Measurements from ENCODE around the gene AZU1. TPM values are rescaled to one million over a fixed set of nuclear protein-coding genes. Genes with fewer than 3 reads are reported as not detected.

The AZU1 gene
- total RNA-seq, 2 donors from 2014 or later: 1.1 TPM; not detected in 1

- no peak for TF ChIP-seq CTCF (IDR thresholded peaks at IDR 0.05)
- Histone ChIP-seq H3K36me3 (peaks cover 67% of the 10 kb centered on the region), H3K27ac (no peak overlapping the region), H3K4me3 (no peak overlapping the region), H3K4me1 (ENCODE audit: control insufficient read depth in 1 of 2, low read depth in 2 of 2) (no peaks in the 10 kb centered on the region), H3K9me3 (no peaks in the 10 kb centered on the region), H3K27me3 (replicated peaks; ENCODE audit: insufficient read depth) (no peaks in the 10 kb centered on the region)
- DNase-seq (ENCODE audit: low spot score): no peak
- no peak for ATAC-seq (ENCODE audit: insufficient number of reproducible peaks, low FRiP score, low read depth)
Measured at GRCh38 chr19:879711-880438, 52.2 kb downstream of the AZU1 start.

Other genes starting within 250 kb of the AZU1 start
- gene HCN2, start 238.0 kb upstream of the AZU1 start, total RNA-seq: not detected
- 10 to 100 TPM; 23.8 to 30.9 TPM for gene POLRMT, start 194.3 kb upstream of the AZU1 start, total RNA-seq
- gene FGF22, start 188.0 kb upstream of the AZU1 start, total RNA-seq: under 1 TPM; 0.27 to 0.56 TPM
- 10 to 100 TPM; 47.8 to 61.9 TPM for gene RNF126, start 164.6 kb upstream of the AZU1 start, total RNA-seq
- gene FSTL3, start 151.4 kb upstream of the AZU1 start, total RNA-seq: 100 to 1,000 TPM; 361 to 595 TPM
- not detected for gene PRSS57, start 132.4 kb upstream of the AZU1 start, total RNA-seq
- gene PALM, start 118.9 kb upstream of the AZU1 start, total RNA-seq: 10 to 100 TPM; 14.4 to 28.4 TPM
- gene MISP, start 76.7 kb upstream of the AZU1 start, total RNA-seq: 1 to 10 TPM in 1 of 2 donors, not detected in 1; 2.2 TPM
- gene PTBP1, start 30.4 kb upstream of the AZU1 start, total RNA-seq: 100 to 1,000 TPM; 149 to 163 TPM
- gene PLPPR3, start 5.9 kb upstream of the AZU1 start, total RNA-seq: not detected
- not detected for gene PRTN3, start 13.2 kb downstream of the AZU1 start, total RNA-seq
- gene ELANE, start 24.5 kb downstream of the AZU1 start, total RNA-seq: under 1 TPM in 1 of 2 donors, not detected in 1; 0.41 TPM
- 100 to 1,000 TPM; 472 to 781 TPM for gene CFD, start 31.8 kb downstream of the AZU1 start, total RNA-seq
- 10 to 100 TPM; 29.1 to 38.0 TPM for gene MED16, start 65.3 kb downstream of the AZU1 start, total RNA-seq
- not detected for gene RNU6-9, start 65.6 kb downstream of the AZU1 start, total RNA-seq
- gene R3HDM4, start 85.4 kb downstream of the AZU1 start, total RNA-seq: 10 to 100 TPM; 37.6 to 42.4 TPM
- not detected for gene KISS1R, start 89.5 kb downstream of the AZU1 start, total RNA-seq
- gene ARID3A, start 98.2 kb downstream of the AZU1 start, total RNA-seq: 10 to 100 TPM in 1 of 2 donors, 1 to 10 TPM in 1; 3.3 to 11.2 TPM
- 10 to 100 TPM in 1 of 2 donors, 1 to 10 TPM in 1; 6.8 to 27.6 TPM for gene WDR18, start 156.5 kb downstream of the AZU1 start, total RNA-seq
- gene GRIN3B, start 172.6 kb downstream of the AZU1 start, total RNA-seq: under 1 TPM in 1 of 2 donors, not detected in 1; 0.14 TPM
- gene TMEM259, start 193.3 kb downstream of the AZU1 start, total RNA-seq: 100 to 1,000 TPM; 183 to 267 TPM
- not detected for gene RNU6-2, start 193.7 kb downstream of the AZU1 start, total RNA-seq
- gene CNN2, start 198.8 kb downstream of the AZU1 start, total RNA-seq: 100 to 1,000 TPM in 1 of 2 donors, 10 to 100 TPM in 1; 96.9 to 193 TPM
- 1 to 10 TPM; 6.0 to 7.0 TPM for gene ABCA7, start 212.3 kb downstream of the AZU1 start, total RNA-seq
- 10 to 100 TPM; 37.9 to 42.6 TPM for gene ARHGAP45, start 239.3 kb downstream of the AZU1 start, total RNA-seq